SK-N-SH (cell line): ENCODE measurements around the gene CA6.

Source experiments
- CHD2 ChIP-seq: fragments of 150-350 bp; IDR thresholded peaks from 2 replicates; pipeline ENCODE4 v1.6.1; 2018; ENCODE audit warnings: low read length; ENCODE audit not compliant: partially characterized antibody
- CTCF ChIP-seq: fragments of 200-600 bp; sonication (generic); IDR thresholded peaks from 2 replicates; pipeline ENCODE4 v1.6.1; 2017; ENCODE audit warnings: antibody characterized with exemption, mild to moderate bottlenecking, moderate library complexity
- ELF1 ChIP-seq: IDR thresholded peaks from 2 replicates; pipeline ENCODE4 v1.4.0; 2012
- EP300 ChIP-seq, 2 experiments: IDR thresholded peaks; 2 replicates each; pipeline versions ENCODE4 v1.4.0 to v1.6.1; 2012; ENCODE audit warnings: borderline replicate concordance in 1 of 2, low read depth in 1 of 2, low read length in 1 of 2
- EZH2phosphoT487 ChIP-seq: fragments of 200-600 bp; sonication (generic); IDR thresholded peaks from 2 replicates; pipeline ENCODE4 v1.6.1; 2017; ENCODE audit warnings: low read depth, mixed run types, mild to moderate bottlenecking, antibody characterized with exemption, moderate library complexity, borderline replicate concordance
- FOXM1 ChIP-seq: IDR thresholded peaks from 2 replicates; pipeline ENCODE4 v1.4.0; 2012; ENCODE audit warnings: low read depth, mild to moderate bottlenecking
- GABPA ChIP-seq: IDR thresholded peaks from 2 replicates; pipeline ENCODE4 v1.4.0; 2012; ENCODE audit warnings: low read depth, mild to moderate bottlenecking
- JUND ChIP-seq: IDR thresholded peaks from 2 replicates; pipeline ENCODE4 v1.4.0; 2012
- MXI1 ChIP-seq: IDR thresholded peaks from 2 replicates; pipeline ENCODE4 v1.6.1; 2012; ENCODE audit warnings: mild to moderate bottlenecking, low read depth, low read length, improper control_type of control experiment
- POLR2AphosphoS5 ChIP-seq: IDR thresholded peaks from 2 replicates; pipeline ENCODE4 v1.6.1; 2012; ENCODE audit warnings: low read depth, low read length
- RFX5 ChIP-seq: IDR thresholded peaks from 2 replicates; pipeline ENCODE4 v1.6.1; 2012; ENCODE audit warnings: mild to moderate bottlenecking, improper control_type of control experiment, low read length
- TF ChIP-seq, protein P1 (sequence below): IDR thresholded peaks from 2 replicates; pipeline ENCODE4; 2012
- TF ChIP-seq, protein P2 (sequence below): IDR thresholded peaks from 2 replicates; pipeline ENCODE4 v1.4.0; 2012; ENCODE audit warnings: low read depth

GRCh38 chr1:8965121-8965820 lies 19.6 kb downstream of the CA6 start:
- no peak for TF ChIP-seq CTCF
- no peak for TF ChIP-seq RFX5
- TF ChIP-seq GABPA = no peak
- TF ChIP-seq, protein P1, sequence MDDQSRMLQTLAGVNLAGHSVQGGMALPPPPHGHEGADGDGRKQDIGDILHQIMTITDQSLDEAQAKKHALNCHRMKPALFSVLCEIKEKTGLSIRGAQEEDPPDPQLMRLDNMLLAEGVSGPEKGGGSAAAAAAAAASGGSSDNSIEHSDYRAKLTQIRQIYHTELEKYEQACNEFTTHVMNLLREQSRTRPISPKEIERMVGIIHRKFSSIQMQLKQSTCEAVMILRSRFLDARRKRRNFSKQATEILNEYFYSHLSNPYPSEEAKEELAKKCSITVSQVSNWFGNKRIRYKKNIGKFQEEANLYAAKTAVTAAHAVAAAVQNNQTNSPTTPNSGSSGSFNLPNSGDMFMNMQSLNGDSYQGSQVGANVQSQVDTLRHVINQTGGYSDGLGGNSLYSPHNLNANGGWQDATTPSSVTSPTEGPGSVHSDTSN = no peak
- no peak for TF ChIP-seq JUND
- TF ChIP-seq, protein P2, sequence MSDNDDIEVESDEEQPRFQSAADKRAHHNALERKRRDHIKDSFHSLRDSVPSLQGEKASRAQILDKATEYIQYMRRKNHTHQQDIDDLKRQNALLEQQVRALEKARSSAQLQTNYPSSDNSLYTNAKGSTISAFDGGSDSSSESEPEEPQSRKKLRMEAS = no peak
- no peak for TF ChIP-seq FOXM1
- no peak for TF ChIP-seq POLR2AphosphoS5
- no peak for TF ChIP-seq MXI1
- no peak for TF ChIP-seq CHD2
- no peak for TF ChIP-seq ELF1
- no peak for TF ChIP-seq EP300 (IDR thresholded peaks at IDR 0.05; ENCODE audit: borderline replicate concordance in 1 of 2, low read depth in 1 of 2, low read length in 1 of 2)
- no peak for TF ChIP-seq EZH2phosphoT487
